GM21717 (cell line): ENCODE results near the gene CPED1.
"Not testable (repeated sequence)": the region's sequence is repeated elsewhere in the genome, so short reads cannot be mapped to it uniquely, and the experiment has no call there.

ENCODE experiments used
- ATAC-seq: cut with Tn5 transposase; IDR thresholded peaks from one replicate; pipeline ENCODE4 v1.9.1; 2021; ENCODE audit warnings: mild to moderate bottlenecking, moderate library complexity; ENCODE audit not compliant: unreplicated experiment

CPED1 gene

DNA sequence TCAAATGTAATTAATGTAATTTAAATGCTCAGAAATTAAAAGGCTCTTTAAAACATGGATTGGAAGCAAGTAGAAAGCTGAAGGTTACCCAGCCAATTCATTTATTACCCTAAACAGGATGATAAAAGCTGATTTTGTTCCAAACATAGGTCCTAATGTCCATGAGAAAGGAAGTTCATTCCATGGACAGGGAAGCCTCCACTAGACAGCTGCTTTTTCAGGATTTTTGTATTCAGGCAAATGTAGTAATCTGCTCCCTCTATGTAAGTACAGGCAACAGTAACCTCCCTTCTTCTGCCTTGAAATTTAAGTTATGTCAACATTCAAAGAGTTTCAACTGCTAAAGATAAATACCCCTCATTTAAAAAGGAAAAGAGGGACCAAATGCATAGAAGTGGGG, 217.3 kb downstream of the CPED1 start:
- ATAC-seq: no peak

DNA sequence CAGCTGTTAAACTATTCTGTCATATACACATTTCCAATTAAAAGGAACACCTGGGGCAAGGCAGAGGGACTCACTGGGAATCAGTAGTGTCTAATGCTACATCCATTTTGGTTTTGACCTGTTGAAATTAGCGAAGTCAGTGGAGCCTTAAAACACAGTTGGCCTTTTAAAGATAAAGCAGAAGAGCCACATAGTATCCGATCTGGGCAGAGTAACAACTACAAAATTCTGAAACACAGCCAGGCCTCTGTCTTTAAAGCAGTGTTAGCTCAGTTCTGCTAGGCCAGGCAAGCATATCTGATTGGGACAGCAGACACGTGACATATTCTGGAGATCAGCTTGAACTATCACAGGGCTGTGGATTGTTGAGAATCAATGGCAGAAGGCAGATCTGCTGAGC, 222.7 kb downstream of the CPED1 start:
- no peak for ATAC-seq

DNA sequence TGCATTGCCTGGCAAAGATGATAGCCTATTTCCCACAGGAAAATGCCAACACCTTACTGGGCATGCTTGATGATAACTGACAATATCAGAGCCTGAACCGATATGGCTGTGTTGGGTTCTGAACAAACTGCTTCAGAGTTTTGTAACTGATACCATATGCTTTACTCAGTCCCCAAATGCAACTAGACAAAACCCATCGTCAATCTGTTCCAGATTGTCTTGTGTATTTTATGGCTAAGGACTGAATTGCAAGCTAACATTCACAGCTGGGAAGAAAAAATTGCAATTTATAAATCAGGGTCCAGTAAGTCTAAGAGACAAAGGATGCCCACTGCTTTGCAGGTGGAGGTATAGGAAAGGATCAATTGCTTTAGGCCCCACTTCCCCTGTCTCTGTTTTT, 223.5 kb downstream of the CPED1 start:
- no peak for ATAC-seq

DNA sequence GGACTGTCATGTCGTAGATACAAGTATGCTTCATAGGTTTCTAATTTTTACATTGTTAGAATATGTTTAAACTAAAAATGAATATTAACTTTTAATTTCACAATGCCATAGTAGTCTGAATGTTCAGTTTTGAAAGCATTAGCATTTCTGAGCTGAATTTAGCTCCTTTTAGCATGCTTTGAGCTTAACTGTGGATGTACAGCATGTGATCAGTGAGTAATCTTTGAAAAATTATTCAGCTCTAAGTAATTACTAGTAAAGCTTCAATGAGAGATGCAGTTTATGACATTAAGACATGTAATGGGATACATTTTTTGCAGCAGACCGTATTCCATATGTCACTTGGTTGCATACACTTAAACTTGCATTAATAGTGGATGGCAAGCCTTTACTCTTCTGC, 226.1 kb downstream of the CPED1 start:
- no peak for ATAC-seq

DNA sequence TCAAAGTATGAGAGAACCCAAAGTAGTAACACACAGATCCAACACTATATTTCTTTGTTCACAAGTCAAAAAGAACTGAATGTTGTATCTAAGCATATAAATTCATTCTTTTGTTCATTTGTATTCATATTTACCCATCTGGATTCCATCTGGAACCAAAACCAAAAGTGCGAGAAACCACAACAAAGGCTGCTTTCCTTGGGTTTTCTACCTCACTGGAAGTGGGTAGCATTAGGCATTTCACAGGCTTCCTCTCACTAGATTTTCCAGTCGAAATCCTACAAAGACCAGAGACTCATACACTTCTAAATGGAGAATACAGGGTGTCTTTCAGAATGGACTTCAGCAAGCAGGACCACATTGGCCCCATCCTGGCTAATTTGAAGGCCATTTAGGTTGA, 230.5 kb downstream of the CPED1 start:
- no peak for ATAC-seq

DNA sequence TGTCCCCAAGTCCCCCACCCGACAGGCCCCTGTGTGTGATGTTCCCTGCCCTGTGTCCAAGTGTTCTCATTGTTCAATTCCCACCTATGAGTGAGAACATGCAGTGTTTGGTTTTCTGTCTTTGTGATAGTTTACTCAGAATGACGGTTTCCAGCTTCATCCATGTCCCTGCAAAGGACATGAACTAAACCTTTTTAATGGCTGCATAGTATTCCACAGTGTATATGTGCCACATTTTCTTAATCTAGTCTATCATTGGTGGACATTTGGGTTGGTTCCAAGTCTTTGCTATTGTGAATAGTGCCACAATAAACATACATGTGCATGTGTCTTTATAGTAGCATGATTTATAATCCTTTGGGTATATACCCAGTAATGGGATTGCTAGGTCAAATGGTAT, 232.6 kb downstream of the CPED1 start:
- not testable (repeated sequence) for ATAC-seq

DNA sequence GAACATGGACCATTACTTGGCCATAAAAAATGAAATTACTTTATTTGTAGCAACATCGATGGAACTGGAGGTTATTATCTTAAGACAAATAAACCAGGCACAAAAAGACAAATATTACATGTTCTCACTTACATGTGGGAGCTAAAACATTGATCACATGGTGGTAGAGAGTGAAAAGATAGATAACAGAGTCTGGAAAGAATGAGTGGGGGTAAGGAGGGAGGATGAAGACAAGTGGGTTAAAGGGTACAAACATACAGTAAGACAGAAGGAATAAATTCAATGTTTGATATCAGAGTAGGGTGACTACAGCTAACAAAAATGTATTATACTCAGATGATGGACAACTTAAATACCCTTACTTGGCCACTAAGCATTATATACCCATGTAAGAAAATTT, 240.3 kb downstream of the CPED1 start:
- ATAC-seq: no peak

DNA sequence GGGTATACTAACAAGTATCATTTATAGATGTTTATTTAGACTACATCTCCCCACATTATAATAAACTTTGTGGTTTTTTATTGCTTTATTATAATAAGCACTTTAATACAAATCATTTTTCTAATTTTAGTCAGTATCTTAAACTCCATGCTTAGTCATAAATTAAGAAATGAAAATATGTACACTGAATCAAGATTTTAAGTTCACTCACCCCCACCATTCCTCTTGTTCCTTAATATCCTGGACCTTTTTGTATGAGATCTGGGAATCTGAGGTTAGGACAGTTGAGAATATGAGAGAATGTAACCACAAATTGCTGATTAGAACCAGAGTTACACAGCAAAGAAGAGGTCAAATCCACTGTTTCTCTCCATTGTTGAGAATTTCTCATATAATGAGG, 246.7 kb downstream of the CPED1 start:
- ATAC-seq: no peak

DNA sequence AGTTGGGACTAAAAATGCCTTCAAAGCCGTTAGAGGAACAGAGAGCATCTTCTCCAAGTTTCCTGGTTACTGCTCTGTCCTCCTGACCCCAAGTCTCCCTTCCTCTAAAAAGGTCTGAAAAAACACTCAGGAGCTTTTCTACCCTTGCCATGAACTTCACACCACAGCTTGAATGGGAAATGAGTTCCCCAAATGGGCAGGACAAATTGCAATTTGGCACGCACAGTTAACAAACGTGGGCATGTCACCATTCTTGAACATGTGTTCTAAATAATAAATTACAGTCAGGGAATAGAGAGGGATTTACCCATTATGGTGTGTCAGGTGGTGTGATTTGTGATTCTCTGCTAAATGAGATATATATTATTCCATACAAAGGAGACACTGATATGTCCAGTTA, 249.1 kb downstream of the CPED1 start:
- ATAC-seq: no peak

DNA sequence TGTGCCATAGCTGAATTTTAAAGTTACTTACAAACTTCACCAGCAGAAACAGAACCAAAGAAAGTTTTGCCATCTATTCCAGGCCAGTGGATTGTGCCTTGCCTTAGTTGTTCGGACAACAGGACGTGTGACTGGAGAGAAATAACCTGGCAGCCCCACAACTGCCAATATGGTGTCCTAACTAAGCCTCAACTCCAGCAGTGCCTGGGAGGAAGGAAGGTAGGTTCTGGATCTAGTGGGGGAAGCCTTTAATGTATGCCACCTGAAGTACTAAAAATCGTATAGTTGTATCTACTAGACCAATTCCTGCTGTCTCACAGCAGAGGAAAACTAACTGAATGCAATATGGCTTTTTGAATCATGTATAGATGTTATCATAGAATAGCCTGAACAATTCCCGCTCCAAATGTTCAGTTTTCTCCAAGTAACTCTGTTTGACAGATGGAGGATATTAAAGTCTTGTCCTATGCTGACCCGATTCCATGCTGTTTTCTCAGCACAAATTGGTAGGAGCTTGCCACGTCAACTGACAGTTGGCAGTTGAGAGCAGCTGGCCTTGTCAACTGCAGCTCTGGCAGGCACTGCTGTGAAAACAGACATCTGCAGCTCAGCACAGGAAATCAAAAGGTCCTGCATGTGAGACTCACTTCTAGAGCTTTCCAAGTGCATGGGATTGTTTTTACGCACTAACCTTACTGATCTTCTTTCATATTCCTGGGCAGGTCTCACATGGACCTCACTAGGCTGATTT, 255.8 kb downstream of the CPED1 start:
- no peak for ATAC-seq

DNA sequence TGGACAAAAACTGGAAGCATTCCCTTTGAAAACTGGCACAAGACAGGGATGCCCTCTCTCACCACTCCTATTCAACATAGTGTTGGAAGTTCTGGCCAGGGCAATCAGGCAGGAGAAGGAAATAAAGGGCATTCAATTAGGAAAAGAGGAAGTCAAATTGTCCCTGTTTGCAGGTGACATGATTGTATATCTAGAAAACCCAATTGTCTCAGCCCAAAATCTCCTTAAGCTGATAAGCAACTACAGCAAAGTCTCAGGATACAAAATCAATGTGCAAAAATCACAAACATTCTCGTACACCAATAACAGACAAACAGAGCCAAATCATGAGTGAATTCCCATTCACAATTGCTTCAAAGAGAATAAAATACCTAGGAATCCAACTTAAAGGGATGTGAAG, 262.9 kb downstream of the CPED1 start:
- not testable (repeated sequence) for ATAC-seq

DNA sequence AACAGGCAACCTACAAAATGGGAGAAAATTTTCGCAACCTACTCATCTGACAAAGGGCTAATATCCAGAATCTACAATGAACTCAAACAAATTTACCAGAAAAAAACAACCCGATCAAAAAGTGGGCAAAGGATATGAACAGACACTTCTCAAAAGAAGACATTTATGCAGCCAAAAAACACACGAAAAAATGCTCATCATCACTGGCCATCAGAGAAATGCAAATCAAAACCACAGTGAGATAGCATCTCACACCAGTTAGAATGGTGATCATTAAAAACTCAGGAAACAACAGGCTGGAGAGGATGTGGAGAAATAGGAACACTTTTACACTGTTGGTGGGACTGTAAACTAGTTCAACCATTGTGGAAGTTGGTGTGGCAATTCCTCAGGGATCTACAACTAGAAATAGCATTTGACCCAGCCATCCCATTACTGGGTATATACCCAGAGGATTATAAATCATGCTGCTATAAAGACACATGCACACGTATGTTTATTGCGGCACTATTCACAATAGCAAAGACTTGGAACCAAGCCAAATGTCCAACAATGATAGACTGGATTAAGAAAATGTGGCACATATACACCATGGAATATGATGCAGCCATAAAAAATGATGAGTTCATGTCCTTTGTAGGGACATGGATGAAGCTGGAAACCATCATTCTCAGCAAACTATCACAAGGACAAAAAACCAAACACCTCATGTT, 264.2 kb downstream of the CPED1 start:
- ATAC-seq: not testable (repeated sequence)

DNA sequence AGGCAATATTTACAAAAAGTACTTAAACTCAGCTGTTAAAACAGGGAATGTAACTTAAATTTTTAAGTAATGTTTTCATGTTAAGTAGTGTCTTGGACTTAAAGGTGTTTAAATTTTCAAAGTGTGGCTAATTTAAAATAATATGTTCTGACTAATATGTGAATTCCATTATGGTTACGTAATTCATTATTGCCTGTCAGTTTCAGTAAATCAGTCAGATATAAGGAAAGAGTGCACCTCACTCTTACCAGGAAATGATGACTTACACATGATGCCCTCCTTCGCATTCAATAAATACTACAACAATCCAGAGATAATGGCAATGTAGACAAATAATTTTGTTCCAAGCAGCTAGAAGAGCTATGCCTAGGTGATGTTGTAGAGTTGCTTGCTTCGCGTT, 271.3 kb downstream of the CPED1 start:
- ATAC-seq: no peak

DNA sequence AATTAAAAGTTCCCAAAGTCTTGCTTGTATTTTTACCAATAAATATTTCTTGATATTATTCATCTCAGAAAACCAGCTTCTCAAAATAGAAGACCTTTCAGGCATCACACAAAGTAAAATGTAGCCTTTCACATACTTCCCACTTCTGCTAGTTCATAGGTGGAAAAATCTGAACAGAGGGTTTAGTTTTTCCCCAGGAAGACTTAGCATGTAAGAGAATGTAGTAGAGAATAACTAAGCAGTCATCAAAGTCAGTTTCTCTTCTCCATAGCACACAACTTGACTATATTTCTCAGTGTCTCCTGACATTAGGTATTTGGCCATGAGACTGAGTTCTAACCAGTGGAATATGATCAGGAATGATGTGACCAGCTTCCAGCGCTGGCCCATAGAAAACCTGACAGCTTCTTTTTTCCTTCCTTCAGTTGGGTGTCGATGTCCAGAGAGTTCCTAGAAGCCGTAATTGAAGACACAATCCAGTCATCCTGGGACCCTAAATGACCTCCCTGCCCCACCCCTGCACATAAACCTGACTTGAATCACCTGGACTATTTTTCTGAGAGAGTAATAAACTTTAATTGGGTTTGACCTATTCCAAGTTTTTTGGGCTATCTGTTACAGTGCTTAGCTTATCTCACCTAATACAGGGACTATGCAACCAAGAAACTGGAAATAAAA, 272.8 kb downstream of the CPED1 start:
- ATAC-seq: no peak

DNA sequence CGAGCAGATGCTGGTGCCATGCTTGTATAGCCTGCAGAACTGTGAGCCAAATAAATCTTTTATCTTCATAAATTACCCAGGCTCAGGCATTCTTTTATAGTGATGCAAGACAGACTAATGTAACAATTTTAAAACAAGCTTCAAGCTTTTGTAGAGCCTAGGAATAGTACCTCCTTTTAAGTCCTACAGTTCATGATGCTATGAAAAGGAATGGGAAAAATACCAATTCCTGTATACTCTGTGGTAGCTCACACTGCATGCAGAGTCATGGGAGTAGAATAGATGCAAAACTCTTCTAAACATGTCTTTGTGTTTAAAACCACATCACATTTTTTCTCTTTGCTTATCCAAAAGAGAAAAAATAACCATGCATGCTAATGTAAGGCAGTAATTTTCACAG, 273.7 kb downstream of the CPED1 start:
- no peak for ATAC-seq

DNA sequence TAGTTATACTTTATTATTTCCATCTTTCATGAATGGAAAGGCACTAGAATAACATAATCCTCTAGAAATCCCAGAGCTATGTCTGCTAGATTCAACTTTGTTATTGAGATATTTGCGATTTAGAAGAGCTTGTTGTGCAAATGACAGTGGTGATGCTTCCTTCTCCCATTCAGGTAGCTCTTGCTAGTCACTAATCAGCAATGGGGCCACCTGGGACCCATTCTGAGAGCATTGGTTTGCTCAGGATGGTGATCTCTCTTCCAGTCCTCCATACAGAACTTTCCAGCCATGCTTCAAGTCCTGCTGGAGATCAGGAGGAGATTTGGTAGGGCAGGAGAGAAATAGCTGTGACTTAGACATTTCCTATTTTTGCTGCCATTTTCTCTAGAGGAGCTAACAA, 274.5 kb downstream of the CPED1 start:
- ATAC-seq: no peak

DNA sequence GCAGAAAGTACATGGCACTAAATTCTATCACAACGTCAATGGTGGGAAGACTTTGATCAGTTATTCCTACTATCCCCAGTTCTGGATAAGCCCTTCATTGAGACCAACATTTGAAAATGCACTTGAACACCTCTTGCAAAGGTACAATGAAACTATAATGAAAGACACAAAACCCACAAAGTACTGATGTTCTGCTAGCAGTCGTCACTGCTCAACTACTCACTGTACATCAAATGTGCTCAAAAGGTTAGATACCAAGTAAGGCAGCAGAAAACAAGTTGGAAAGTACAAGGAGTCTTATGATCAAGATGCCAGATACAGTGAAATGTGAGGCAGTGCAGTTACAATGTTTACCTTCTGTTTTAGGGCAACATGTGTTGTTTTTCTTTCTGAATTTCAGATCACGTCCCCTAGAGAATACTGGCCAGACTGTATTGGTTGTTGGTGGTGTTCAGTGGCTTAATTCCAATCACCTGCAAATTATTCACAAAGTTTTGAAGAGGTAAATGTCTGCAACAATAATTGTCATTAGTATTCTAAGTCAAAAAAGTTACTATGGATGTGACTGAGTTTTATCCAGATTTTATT, 277.9 kb downstream of the CPED1 start:
- ATAC-seq: no peak

DNA sequence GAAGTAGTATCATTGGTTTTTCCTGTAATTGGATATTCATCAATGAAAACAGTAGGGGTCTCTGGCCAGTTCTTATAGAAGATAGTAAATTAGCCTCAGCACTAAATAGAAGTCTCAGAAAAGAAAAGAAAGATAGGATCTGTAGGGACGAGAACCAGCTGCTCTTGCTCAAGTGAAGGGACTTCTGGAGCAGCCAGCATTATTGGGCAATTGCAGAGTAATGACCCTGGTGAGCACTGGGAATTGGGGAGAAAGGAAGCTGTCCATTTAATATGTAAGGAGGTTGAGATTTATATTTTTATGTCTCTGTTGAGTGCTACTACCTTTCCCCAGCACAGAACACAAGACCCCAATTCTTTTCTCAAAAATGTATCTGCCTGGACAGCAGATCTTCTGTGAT, 279.1 kb downstream of the CPED1 start:
- no peak for ATAC-seq

DNA sequence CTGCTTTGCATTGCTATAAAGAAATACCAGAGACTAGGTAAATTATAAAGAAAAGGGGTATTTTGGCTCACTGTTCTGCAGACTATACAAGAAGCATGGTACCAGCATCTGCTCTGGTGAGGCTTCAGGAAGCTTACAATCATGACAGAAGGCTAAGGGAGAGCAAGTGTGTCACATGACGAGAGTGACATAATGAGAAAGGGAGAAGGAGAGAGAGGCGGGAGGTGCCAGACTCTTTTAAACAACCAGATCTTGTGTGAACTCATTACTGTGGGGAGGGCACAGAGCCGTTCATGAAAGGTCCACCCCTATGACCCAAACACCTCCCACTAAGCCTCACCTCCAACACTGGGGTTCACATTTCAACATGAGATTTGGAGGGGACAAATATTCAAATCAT, 281.3 kb downstream of the CPED1 start:
- ATAC-seq: no peak

DNA sequence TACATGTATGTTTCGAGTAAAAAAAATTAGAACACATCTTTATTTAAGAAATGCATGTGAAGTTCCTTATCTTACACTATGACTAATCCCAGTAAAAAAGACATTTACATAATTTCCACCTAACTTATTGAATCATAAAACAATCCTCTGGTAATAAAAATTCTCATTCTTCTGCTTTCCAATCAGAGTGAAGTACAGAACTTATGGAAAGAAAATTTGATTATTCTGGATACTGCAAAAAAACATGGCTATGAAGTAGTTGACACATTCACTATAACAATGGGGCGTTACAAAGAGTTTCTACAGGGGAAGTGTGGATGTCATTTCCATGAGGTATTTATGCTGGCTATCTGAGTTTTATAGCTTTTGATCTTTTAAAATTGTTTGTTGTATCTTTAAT, 282.6 kb downstream of the CPED1 start:
- ATAC-seq: no peak

DNA sequence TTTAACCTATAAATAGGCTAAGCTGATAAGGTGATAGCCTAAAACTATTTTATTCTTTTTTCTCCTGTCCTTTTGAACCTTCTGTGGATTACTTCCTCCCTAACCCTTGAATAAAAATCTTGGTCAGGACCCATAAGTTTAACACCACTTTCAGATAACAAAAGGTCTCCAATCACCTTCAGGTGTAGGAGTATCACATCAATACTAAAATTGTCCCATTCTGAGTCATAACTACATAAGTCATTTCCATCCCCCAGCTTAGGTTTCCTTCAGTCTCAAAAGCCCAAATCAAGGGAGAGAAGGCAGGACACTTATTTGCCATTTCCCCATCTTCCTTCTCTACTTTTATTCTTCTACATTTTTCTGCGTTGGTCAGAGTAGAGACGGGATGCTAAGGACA, 283.4 kb downstream of the CPED1 start:
- ATAC-seq: peak; percentile 54

DNA sequence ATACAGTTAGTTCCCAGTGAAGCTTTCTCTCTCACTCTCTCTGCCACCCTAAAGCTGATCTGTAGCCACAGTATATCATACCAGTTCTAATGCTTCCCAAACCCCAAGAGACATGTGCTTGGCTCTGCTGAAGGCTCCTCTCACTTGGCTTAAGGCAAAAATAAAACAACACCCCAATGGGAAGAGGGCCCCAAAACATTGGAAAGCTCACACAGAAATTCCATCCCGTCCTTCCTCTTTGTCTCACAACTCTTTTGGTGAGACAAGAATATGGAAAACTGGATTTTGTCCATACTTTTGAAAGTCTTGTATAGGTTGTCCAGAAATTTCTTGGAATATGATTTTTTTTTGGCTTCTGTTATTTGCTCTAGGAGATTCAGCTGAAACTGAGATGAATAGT, 284.2 kb downstream of the CPED1 start:
- ATAC-seq: no peak
